A549 (cell line): ENCODE results near the gene CCR5. TPM values are rescaled to one million over a fixed set of nuclear protein-coding genes. Genes with fewer than 3 reads are reported as not detected.

Source experiments
- ATAC-seq, 2 experiments: fragments of 200-7000 bp in 1 of 2; fragments of >200 bp in 1 of 2; cut with Nextera tagmentation in 1 of 2; cut with Tn5 transposase in 1 of 2; 3 replicates each; pipeline versions ENCODE4 v1.8.0 to v1.9.1; 2018 to 2020; ENCODE audit warnings: mild to moderate bottlenecking in 1 of 2, moderate library complexity in 1 of 2
- CTCF ChIA-PET: fragments of 300-600 bp; sonication (Branson Sonifier 250); formaldehyde crosslinking; extraction: SDS; loops from one replicate; lab custom pipeline; 2021; ENCODE audit warnings: antibody characterized with exemption, inconsistent platforms; lab: Yijun Ruan, JAX
- POLR2A ChIA-PET: fragments of 350-600 bp; formaldehyde crosslinking; extraction: SDS; loops from one replicate; lab custom pipeline; 2021; ENCODE audit warnings: antibody characterized with exemption, inconsistent platforms; lab: Yijun Ruan, JAX
- DNase-seq, 2 experiments: peaks; one replicate each; pipeline versions ENCODE4 v3.0.0 to v3.0.0-alpha.2; 2011 to 2016; ENCODE audit warnings: low read depth in 1 of 2, low spot score in 1 of 2
- FAIRE-seq: peaks from 2 replicates; lab custom pipeline; 2011; peaks lifted over from hg19 to GRCh38; lab: Jason Lieb, UNC
- H3K27ac ChIP-seq, 2 experiments: fragments of >200 bp; sonication (Bioruptor Twin); formaldehyde crosslinking; 3 replicates each; pipeline ENCODE4 v1.5.1; 2016 to 2017
- H3K4me1 ChIP-seq: fragments of >200 bp; sonication (Bioruptor Twin); formaldehyde crosslinking; 3 replicates; pipeline ENCODE4 v1.6.1; 2016
- H3K4me2 ChIP-seq: fragments of >200 bp; sonication (Bioruptor Twin); formaldehyde crosslinking; 3 replicates; pipeline ENCODE4 v1.6.1; 2016
- H3K4me3 ChIP-seq: fragments of >200 bp; sonication (Bioruptor Twin); formaldehyde crosslinking; 3 replicates; pipeline ENCODE4 v1.5.1; 2016
- H3K9me3 ChIP-seq: fragments of >200 bp; sonication (Bioruptor Twin); formaldehyde crosslinking; 3 replicates; pipeline ENCODE4 v1.6.1; 2016
- ATOH8 ChIP-seq: fragments of 250-450 bp; sonication (Bioruptor Pico); IDR thresholded peaks from 2 replicates; pipeline ENCODE4 v1.5.0; 2020; ENCODE audit warnings: low read depth, mild to moderate bottlenecking, moderate library complexity
- CBX8 ChIP-seq: fragments of 200-600 bp; sonication (generic); IDR thresholded peaks from 2 replicates; pipeline ENCODE4 v1.6.1; 2016
- EHF ChIP-seq: fragments of 250-450 bp; sonication (Bioruptor Pico); IDR thresholded peaks from 2 replicates; pipeline ENCODE4 v1.5.0; 2020; ENCODE audit warnings: mild to moderate bottlenecking
- GATA3 ChIP-seq: IDR thresholded peaks from 2 replicates; pipeline ENCODE4 v1.6.1; 2012; ENCODE audit warnings: borderline replicate concordance
- HDAC2 ChIP-seq: fragments of 200-600 bp; sonication (generic); IDR thresholded peaks from 2 replicates; pipeline ENCODE4 v1.6.1; 2016
- HES2 ChIP-seq: fragments of >200 bp; sonication (Bioruptor Twin); formaldehyde crosslinking; IDR thresholded peaks from 2 replicates; pipeline ENCODE4 v1.6.1; 2016
- MAFK ChIP-seq: fragments of 450-650 bp; IDR thresholded peaks from 2 replicates; pipeline ENCODE4 v1.6.1; 2014; ENCODE audit not compliant: partially characterized antibody
- PBX3 ChIP-seq: IDR thresholded peaks from 2 replicates; pipeline ENCODE4 v1.6.1; 2012
- PHF8 ChIP-seq: fragments of 200-600 bp; sonication (generic); IDR thresholded peaks from 2 replicates; pipeline ENCODE4 v1.6.1; 2016; ENCODE audit warnings: low read depth, mild to moderate bottlenecking, antibody characterized with exemption, moderate library complexity, borderline replicate concordance
- RARB ChIP-seq: fragments of 250-450 bp; sonication (Bioruptor Pico); IDR thresholded peaks from 2 replicates; pipeline ENCODE4 v1.8.0; 2021; ENCODE audit warnings: mild to moderate bottlenecking, moderate library complexity
- RCOR1 ChIP-seq: fragments of 150-350 bp; IDR thresholded peaks from 2 replicates; pipeline ENCODE4 v1.6.1; 2014; ENCODE audit warnings: antibody characterized with exemption, low read length, low read depth
- RFX5 ChIP-seq: fragments of 450-650 bp; IDR thresholded peaks from 2 replicates; pipeline ENCODE4 v1.7.1; 2014; ENCODE audit warnings: antibody characterized with exemption, mild to moderate bottlenecking, moderate library complexity
- SMC3 ChIP-seq: fragments of >200 bp; sonication (Bioruptor Twin); formaldehyde crosslinking; IDR thresholded peaks from 3 replicates; pipeline ENCODE4 v1.6.1; 2018; ENCODE audit warnings: inconsistent platforms
- SREBF2 ChIP-seq: fragments of 450-650 bp; IDR thresholded peaks from 2 replicates; pipeline ENCODE4 v1.6.1; 2014; ENCODE audit warnings: mild to moderate bottlenecking, moderate library complexity
- USF2 ChIP-seq: fragments of 450-650 bp; IDR thresholded peaks from 2 replicates; pipeline ENCODE4 v1.6.1; 2014; ENCODE audit warnings: antibody characterized with exemption
- ZC3H11A ChIP-seq: fragments of 450-650 bp; IDR thresholded peaks from 2 replicates; pipeline ENCODE4 v1.6.1; 2014; ENCODE audit warnings: antibody characterized with exemption, mild to moderate bottlenecking
- ZFP36 ChIP-seq: fragments of 450-650 bp; IDR thresholded peaks from 2 replicates; pipeline ENCODE4 v1.6.1; 2014; ENCODE audit warnings: borderline replicate concordance; ENCODE audit not compliant: partially characterized antibody
- ZNF302 ChIP-seq: fragments of 250-450 bp; sonication (Bioruptor Pico); IDR thresholded peaks from 2 replicates; pipeline ENCODE4 v1.9.0; 2021; ENCODE audit warnings: inconsistent platforms, mild to moderate bottlenecking, moderate library complexity
- WGBS: methylation state at CpG from one replicate; pipeline ENCODE4 v1.1.6; 2017; ENCODE audit errors: missing lambda C conversion rate; 5-methylcytosine and 5-hydroxymethylcytosine counted together
- polyA plus RNA-seq, 4 experiments: library from polyadenylated mRNA; depleted of rRNA in 3 of 4; stranded (reverse); fragments of >200 nt; fragmentation: RNase III in 1 of 4; extraction: RNeasy Plus Mini Kit Qiagen cat#74134 plus additional on column Dnase treatment in 1 of 4; gene quantifications; 2 replicates in 3 of 4; 3 replicates in 1 of 4; pipeline ENCODE4 v1.2.3, GENCODE V29; 2011 to 2017
- TF ChIP-seq, protein P1 (sequence below): fragments of >200 bp; sonication (Bioruptor Twin); formaldehyde crosslinking; IDR thresholded peaks from 3 replicates; pipeline ENCODE4 v1.6.1; 2016
- TF ChIP-seq, protein P2 (sequence below): fragments of 200-600 bp; sonication (generic); IDR thresholded peaks from 2 replicates; pipeline ENCODE4 v1.6.1; 2016; ENCODE audit warnings: antibody characterized with exemption, mild to moderate bottlenecking, moderate library complexity
- TF ChIP-seq, protein P3 (sequence below): fragments of 150-350 bp; IDR thresholded peaks from 2 replicates; pipeline ENCODE4 v1.6.1; 2014; ENCODE audit warnings: low read depth, mild to moderate bottlenecking, low read length
- TF ChIP-seq, protein P4 (sequence below): fragments of 250-450 bp; sonication (Bioruptor Pico); IDR thresholded peaks from 2 replicates; pipeline ENCODE4 v1.5.0; 2021; ENCODE audit warnings: mild to moderate bottlenecking, moderate library complexity, borderline replicate concordance
- TF ChIP-seq, protein P5 (sequence below): IDR thresholded peaks from 2 replicates; pipeline ENCODE4 v1.6.1; 2012; ENCODE audit warnings: low read depth, borderline replicate concordance

Gene CCR5
- polyA plus RNA-seq, 2 of the 4 experiments (the other 2 are of a cell fraction), result not detected

DNA sequence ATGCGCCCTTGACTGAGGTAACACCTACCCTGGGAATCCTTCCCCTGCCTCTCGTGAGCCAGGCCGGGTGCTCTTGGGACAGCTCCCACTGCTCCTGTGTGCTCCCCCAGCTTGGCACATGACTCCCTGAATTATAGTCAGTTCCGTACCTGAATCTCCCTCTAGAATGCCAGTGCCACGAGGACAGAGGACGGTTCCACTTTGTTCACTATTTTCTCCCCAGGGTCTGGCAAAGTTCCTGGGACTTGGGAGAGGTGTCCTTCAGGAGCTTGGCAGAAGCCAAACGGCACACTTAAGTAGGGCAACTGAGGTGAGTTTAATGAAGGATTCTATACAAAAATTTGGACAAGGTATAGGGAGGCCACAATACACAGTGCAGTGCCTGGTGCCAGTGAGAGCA, 26.4 kb downstream of the CCR5 start:
- no peaks in the 10 kb centered on the region for H3K9me3 ChIP-seq
- H3K4me3 ChIP-seq, result no peak overlapping the region
- ChIA-PET POLR2A (no interaction called here), CTCF (interaction anchor here (1.2 kb wide), 1 partner anchor 45 kb away, joined by 3 read pairs; no protein-coding TSS in a partner anchor)
- H3K4me2 ChIP-seq, result no peak overlapping the region
- no peak for DNase-seq
- H3K27ac ChIP-seq, result no peak overlapping the region
- 74% methylated on average over 4 of the region's 7 CpGs for WGBS
- no peak for ATAC-seq
- TF ChIP-seq HDAC2, result no peak
- TF ChIP-seq, protein P1, sequence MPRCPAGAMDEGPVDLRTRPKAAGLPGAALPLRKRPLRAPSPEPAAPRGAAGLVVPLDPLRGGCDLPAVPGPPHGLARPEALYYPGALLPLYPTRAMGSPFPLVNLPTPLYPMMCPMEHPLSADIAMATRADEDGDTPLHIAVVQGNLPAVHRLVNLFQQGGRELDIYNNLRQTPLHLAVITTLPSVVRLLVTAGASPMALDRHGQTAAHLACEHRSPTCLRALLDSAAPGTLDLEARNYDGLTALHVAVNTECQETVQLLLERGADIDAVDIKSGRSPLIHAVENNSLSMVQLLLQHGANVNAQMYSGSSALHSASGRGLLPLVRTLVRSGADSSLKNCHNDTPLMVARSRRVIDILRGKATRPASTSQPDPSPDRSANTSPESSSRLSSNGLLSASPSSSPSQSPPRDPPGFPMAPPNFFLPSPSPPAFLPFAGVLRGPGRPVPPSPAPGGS, result no peak
- TF ChIP-seq, protein P2, sequence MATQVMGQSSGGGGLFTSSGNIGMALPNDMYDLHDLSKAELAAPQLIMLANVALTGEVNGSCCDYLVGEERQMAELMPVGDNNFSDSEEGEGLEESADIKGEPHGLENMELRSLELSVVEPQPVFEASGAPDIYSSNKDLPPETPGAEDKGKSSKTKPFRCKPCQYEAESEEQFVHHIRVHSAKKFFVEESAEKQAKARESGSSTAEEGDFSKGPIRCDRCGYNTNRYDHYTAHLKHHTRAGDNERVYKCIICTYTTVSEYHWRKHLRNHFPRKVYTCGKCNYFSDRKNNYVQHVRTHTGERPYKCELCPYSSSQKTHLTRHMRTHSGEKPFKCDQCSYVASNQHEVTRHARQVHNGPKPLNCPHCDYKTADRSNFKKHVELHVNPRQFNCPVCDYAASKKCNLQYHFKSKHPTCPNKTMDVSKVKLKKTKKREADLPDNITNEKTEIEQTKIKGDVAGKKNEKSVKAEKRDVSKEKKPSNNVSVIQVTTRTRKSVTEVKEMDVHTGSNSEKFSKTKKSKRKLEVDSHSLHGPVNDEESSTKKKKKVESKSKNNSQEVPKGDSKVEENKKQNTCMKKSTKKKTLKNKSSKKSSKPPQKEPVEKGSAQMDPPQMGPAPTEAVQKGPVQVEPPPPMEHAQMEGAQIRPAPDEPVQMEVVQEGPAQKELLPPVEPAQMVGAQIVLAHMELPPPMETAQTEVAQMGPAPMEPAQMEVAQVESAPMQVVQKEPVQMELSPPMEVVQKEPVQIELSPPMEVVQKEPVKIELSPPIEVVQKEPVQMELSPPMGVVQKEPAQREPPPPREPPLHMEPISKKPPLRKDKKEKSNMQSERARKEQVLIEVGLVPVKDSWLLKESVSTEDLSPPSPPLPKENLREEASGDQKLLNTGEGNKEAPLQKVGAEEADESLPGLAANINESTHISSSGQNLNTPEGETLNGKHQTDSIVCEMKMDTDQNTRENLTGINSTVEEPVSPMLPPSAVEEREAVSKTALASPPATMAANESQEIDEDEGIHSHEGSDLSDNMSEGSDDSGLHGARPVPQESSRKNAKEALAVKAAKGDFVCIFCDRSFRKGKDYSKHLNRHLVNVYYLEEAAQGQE, result no peak
- no peak for TF ChIP-seq MAFK
- no peak for TF ChIP-seq CBX8
- no peak for TF ChIP-seq GATA3
- TF ChIP-seq, protein P3, sequence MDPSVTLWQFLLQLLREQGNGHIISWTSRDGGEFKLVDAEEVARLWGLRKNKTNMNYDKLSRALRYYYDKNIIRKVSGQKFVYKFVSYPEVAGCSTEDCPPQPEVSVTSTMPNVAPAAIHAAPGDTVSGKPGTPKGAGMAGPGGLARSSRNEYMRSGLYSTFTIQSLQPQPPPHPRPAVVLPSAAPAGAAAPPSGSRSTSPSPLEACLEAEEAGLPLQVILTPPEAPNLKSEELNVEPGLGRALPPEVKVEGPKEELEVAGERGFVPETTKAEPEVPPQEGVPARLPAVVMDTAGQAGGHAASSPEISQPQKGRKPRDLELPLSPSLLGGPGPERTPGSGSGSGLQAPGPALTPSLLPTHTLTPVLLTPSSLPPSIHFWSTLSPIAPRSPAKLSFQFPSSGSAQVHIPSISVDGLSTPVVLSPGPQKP, result no peak
- no peak for TF ChIP-seq ATOH8 (CRISPR knock-in tag)
- TF ChIP-seq, protein P4, sequence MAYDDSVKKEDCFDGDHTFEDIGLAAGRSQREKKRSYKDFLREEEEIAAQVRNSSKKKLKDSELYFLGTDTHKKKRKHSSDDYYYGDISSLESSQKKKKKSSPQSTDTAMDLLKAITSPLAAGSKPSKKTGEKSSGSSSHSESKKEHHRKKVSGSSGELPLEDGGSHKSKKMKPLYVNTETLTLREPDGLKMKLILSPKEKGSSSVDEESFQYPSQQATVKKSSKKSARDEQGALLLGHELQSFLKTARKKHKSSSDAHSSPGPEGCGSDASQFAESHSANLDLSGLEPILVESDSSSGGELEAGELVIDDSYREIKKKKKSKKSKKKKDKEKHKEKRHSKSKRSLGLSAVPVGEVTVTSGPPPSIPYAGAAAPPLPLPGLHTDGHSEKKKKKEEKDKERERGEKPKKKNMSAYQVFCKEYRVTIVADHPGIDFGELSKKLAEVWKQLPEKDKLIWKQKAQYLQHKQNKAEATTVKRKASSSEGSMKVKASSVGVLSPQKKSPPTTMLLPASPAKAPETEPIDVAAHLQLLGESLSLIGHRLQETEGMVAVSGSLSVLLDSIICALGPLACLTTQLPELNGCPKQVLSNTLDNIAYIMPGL (CRISPR knock-in tag), result no peak
- TF ChIP-seq PBX3, result no peak
- TF ChIP-seq RARB, result no peak
- no peak for TF ChIP-seq ZFP36
- TF ChIP-seq HES2, result no peak
- no peak for FAIRE-seq
- H3K4me1 ChIP-seq, result no peaks in the 10 kb centered on the region

GRCh38 chr3:46398186-46398955, 27.6 kb downstream of the CCR5 start:
- WGBS, result 53% methylated on average over 6 of the region's 6 CpGs
- Histone ChIP-seq H3K9me3 (no peaks in the 10 kb centered on the region), H3K4me2 (no peak overlapping the region), H3K4me1 (no peaks in the 10 kb centered on the region), H3K4me3 (no peak overlapping the region), H3K27ac (no peak overlapping the region)
- FAIRE-seq (no peak), DNase-seq (no peak), ATAC-seq (no peak)
- ChIA-PET POLR2A (no interaction called here), CTCF (interaction anchor here (0.6 to 1.2 kb wide), 3 partner anchors 26 to 1366 kb away, joined by 3 read pairs; no protein-coding TSS in a partner anchor)
- TF ChIP-seq RARB (no peak), PHF8 (no peak), EHF (CRISPR knock-in tag) (no peak), RCOR1 (no peak), ZC3H11A (no peak), ZNF302 (CRISPR knock-in tag) (no peak), RFX5 (no peak), SMC3 (no peak), USF2 (no peak), SREBF2 (no peak)
- TF ChIP-seq, protein P5, sequence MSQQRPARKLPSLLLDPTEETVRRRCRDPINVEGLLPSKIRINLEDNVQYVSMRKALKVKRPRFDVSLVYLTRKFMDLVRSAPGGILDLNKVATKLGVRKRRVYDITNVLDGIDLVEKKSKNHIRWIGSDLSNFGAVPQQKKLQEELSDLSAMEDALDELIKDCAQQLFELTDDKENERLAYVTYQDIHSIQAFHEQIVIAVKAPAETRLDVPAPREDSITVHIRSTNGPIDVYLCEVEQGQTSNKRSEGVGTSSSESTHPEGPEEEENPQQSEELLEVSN, result no peak
